H1 (cell line): ENCODE measurements around the gene LPP. TPM values are rescaled to one million over a fixed set of nuclear protein-coding genes. Genes with fewer than 3 reads are reported as not detected.

ENCODE experiments used
- CTCF ChIA-PET: fragments of 300-600 bp; sonication (Branson Sonifier 250); formaldehyde crosslinking; loops from one replicate; lab custom pipeline; 2021; ENCODE audit not compliant: partially characterized antibody; lab: Charles Lee
- POLR2A ChIA-PET: fragments of 300-600 bp; sonication (Branson Sonifier 250); formaldehyde crosslinking; loops from one replicate; lab custom pipeline; 2021; ENCODE audit warnings: inconsistent platforms; ENCODE audit not compliant: partially characterized antibody; lab: Charles Lee
- DNase-seq, 2 experiments: peaks; one replicate each; pipeline versions ENCODE4 v3.0.0 to v3.0.0-alpha.2; 2010 to 2022; ENCODE audit warnings: low spot score in 2 of 2, low read depth in 1 of 2, mixed read lengths in 1 of 2
- FAIRE-seq: peaks from 2 replicates; lab custom pipeline; 2011; peaks lifted over from hg19 to GRCh38; lab: Jason Lieb, UNC
- H2AFZ ChIP-seq: 2 replicates; pipeline ENCODE4 v1.8.1; 2012; ENCODE audit warnings: low read length, inconsistent platforms
- H2AK5ac ChIP-seq: 2 replicates; pipeline ENCODE4 v1.6.1; 2013; ENCODE audit warnings: low read depth, low read length
- H2BK120ac ChIP-seq: replicated peaks from 2 replicates; pipeline ENCODE3; 2013; ENCODE audit warnings: low read depth, low read length, inconsistent platforms
- H2BK12ac ChIP-seq: 2 replicates; pipeline ENCODE4 v1.6.1; 2013; ENCODE audit warnings: low read depth, low read length
- H2BK15ac ChIP-seq: 2 replicates; pipeline ENCODE4 v1.6.1; 2013; ENCODE audit warnings: low read length
- H2BK20ac ChIP-seq: 2 replicates; pipeline ENCODE4 v1.6.1; 2013; ENCODE audit warnings: low read length
- H2BK5ac ChIP-seq: 2 replicates; pipeline ENCODE4 v1.6.1; 2013; ENCODE audit warnings: low read depth, low read length
- H3K14ac ChIP-seq: 2 replicates; pipeline ENCODE4 v1.6.1; 2013; ENCODE audit warnings: inconsistent platforms; ENCODE audit not compliant: insufficient read length
- H3K18ac ChIP-seq: 2 replicates; pipeline ENCODE4 v1.6.1; 2013; ENCODE audit warnings: low read length; ENCODE audit errors: extremely low read depth
- H3K23ac ChIP-seq: 2 replicates; pipeline ENCODE4 v1.6.1; 2013; ENCODE audit warnings: inconsistent platforms; ENCODE audit not compliant: insufficient read length
- H3K23me2 ChIP-seq: 2 replicates; pipeline ENCODE4 v1.6.1; 2013; ENCODE audit warnings: low read depth, low read length
- H3K27ac ChIP-seq: 2 replicates; pipeline ENCODE4 v1.6.1; 2011; ENCODE audit warnings: low read depth, low read length, inconsistent platforms
- H3K27me3 ChIP-seq, 4 experiments: replicated peaks in 1 of 4; 1 replicate in 1 of 4; 2 replicates in 3 of 4; pipeline versions ENCODE4 v1.6.1 to v1.8.1; 2011 to 2013; ENCODE audit warnings: low read length in 3 of 4, mild to moderate bottlenecking in 3 of 4, inconsistent platforms in 2 of 4, mixed read lengths in 2 of 4, moderate library complexity in 1 of 4; ENCODE audit not compliant: control insufficient read depth in 3 of 4, insufficient read depth in 3 of 4; ENCODE audit errors: extremely low read depth in 1 of 4
- H3K36me3 ChIP-seq, 4 experiments: 2 replicates each; pipeline versions ENCODE4 v1.6.1 to v1.8.1; 2011 to 2013; ENCODE audit warnings: mild to moderate bottlenecking in 4 of 4, low read length in 3 of 4, moderate library complexity in 2 of 4, control low read depth in 1 of 4, inconsistent platforms in 1 of 4; ENCODE audit not compliant: insufficient read depth in 4 of 4, control insufficient read depth in 2 of 4
- H3K4ac ChIP-seq: replicated peaks from 2 replicates; pipeline ENCODE3; 2013; ENCODE audit warnings: low read length, low read depth, mixed read lengths, inconsistent platforms; ENCODE audit not compliant: insufficient read length
- H3K4me1 ChIP-seq, 4 experiments: replicated peaks in 1 of 4; 1 replicate in 1 of 4; 2 replicates in 3 of 4; pipeline versions ENCODE4 v1.6.1 to v1.8.1; 2011 to 2013; ENCODE audit warnings: low read length in 3 of 4, inconsistent platforms in 2 of 4, mixed read lengths in 1 of 4; ENCODE audit not compliant: insufficient read depth in 4 of 4, control insufficient read depth in 3 of 4
- H3K4me2 ChIP-seq, 2 experiments: 2 replicates each; pipeline versions ENCODE4 v1.6.1 to v1.8.1; 2011 to 2013; ENCODE audit warnings: low read depth in 2 of 2, low read length in 2 of 2, control low read depth in 1 of 2, inconsistent platforms in 1 of 2, mild to moderate bottlenecking in 1 of 2; ENCODE audit not compliant: insufficient read depth in 1 of 2
- H3K4me3 ChIP-seq, 4 experiments: fragments of 200-600, 300-600 bp in 1 of 4; sonication (generic), shearing (Covaris generic), sonication (Bioruptor Twin) in 1 of 4; 2 replicates each; pipeline versions ENCODE4 v1.5.1 to v1.8.1; 2011 to 2016; ENCODE audit warnings: low read length in 4 of 4, low read depth in 3 of 4, control low read depth in 2 of 4, inconsistent platforms in 2 of 4, mild to moderate bottlenecking in 2 of 4, mixed read lengths in 1 of 4, moderate library complexity in 1 of 4; ENCODE audit not compliant: insufficient read depth in 2 of 4; ENCODE audit errors: extremely low read depth in 1 of 4
- H3K56ac ChIP-seq: replicated peaks from 2 replicates; pipeline ENCODE3; 2013; ENCODE audit warnings: low read depth, mild to moderate bottlenecking, mixed read lengths, low read length, inconsistent platforms; ENCODE audit not compliant: insufficient read length
- H3K79me1 ChIP-seq: 2 replicates; pipeline ENCODE4 v1.6.1; 2013; ENCODE audit warnings: low read depth, low read length, control low read depth
- H3K79me2 ChIP-seq, 2 experiments: 2 replicates each; pipeline versions ENCODE4 v1.6.1 to v1.8.1; 2012 to 2013; ENCODE audit warnings: low read length in 2 of 2, mild to moderate bottlenecking in 2 of 2, inconsistent platforms in 1 of 2; ENCODE audit not compliant: insufficient read depth in 2 of 2, control insufficient read depth in 1 of 2
- H3K9ac ChIP-seq, 4 experiments: replicated peaks in 1 of 4; 1 replicate in 1 of 4; 2 replicates in 3 of 4; pipeline versions ENCODE4 v1.6.1 to v1.8.1; 2011 to 2013; ENCODE audit warnings: low read depth in 3 of 4, low read length in 3 of 4, control low read depth in 2 of 4, mild to moderate bottlenecking in 2 of 4, moderate library complexity in 2 of 4, inconsistent platforms in 1 of 4; ENCODE audit errors: extremely low read depth in 1 of 4
- H3K9me3 ChIP-seq, 2 experiments: 2 replicates each; pipeline versions ENCODE4 v1.6.1 to v1.8.1; 2012 to 2013; ENCODE audit warnings: mild to moderate bottlenecking in 2 of 2, moderate library complexity in 2 of 2, control low read depth in 1 of 2, inconsistent platforms in 1 of 2, low read depth in 1 of 2, low read length in 1 of 2, mixed read lengths in 1 of 2; ENCODE audit not compliant: insufficient read depth in 2 of 2
- H4K20me1 ChIP-seq, 2 experiments: replicated peaks in 1 of 2; 2 replicates each; pipeline versions ENCODE3 to v1.8.1; 2011 to 2013; ENCODE audit warnings: inconsistent platforms in 2 of 2, low read length in 2 of 2, mild to moderate bottlenecking in 1 of 2; ENCODE audit not compliant: insufficient read depth in 2 of 2, control insufficient read depth in 1 of 2
- H4K5ac ChIP-seq: 2 replicates; pipeline ENCODE4 v1.6.1; 2013; ENCODE audit warnings: low read length, low read depth, mixed read lengths, inconsistent platforms; ENCODE audit not compliant: insufficient read length
- H4K8ac ChIP-seq: 2 replicates; pipeline ENCODE4 v1.8.0; 2013; ENCODE audit warnings: mild to moderate bottlenecking, moderate library complexity, low read length, inconsistent platforms; ENCODE audit not compliant: insufficient read depth; ENCODE audit errors: extremely low read depth
- H4K91ac ChIP-seq: replicated peaks from 2 replicates; pipeline ENCODE3; 2013; ENCODE audit warnings: low read length, mixed read lengths, inconsistent platforms; ENCODE audit not compliant: insufficient read length
- CREB1 ChIP-seq: IDR thresholded peaks from 2 replicates; pipeline ENCODE4 v1.6.1; 2012; ENCODE audit warnings: inconsistent platforms
- EZH2 ChIP-seq: fragments of 200-600 bp; sonication (generic); IDR thresholded peaks from 2 replicates; pipeline ENCODE4 v1.7.1; 2012; ENCODE audit warnings: low read depth, mild to moderate bottlenecking, moderate library complexity, low read length, inconsistent platforms; ENCODE audit not compliant: severe bottlenecking
- GTF2F1 ChIP-seq: IDR thresholded peaks from 2 replicates; pipeline ENCODE4 v1.6.1; 2012; ENCODE audit warnings: low read depth, low read length, improper control_type of control experiment, borderline replicate concordance
- WGBS, 2 experiments: shearing (Covaris generic) in 1 of 2; methylation state at CpG; one replicate each; pipeline versions ENCODE4 v1.1.6 to v1.1.7; 2013 to 2015; ENCODE audit warnings: low lambda C conversion rate in 2 of 2, mixed read lengths in 2 of 2, inconsistent platforms in 1 of 2, low coverage in 1 of 2, missing lambda C conversion rate in 1 of 2; ENCODE audit not compliant: insufficient replicate concordance in 2 of 2, insufficient coverage in 1 of 2, insufficient read length in 1 of 2; ENCODE audit errors: extremely low coverage in 1 of 2, missing lambda C conversion rate in 1 of 2; 5-methylcytosine and 5-hydroxymethylcytosine counted together
- polyA plus RNA-seq, 7 experiments: library from polyadenylated mRNA; depleted of rRNA in 3 of 7; stranded (reverse) in 5 of 7; unstranded in 2 of 7; fragments of >200 nt in 5 of 7; fragments of 200-250 nt in 2 of 7; gene quantifications; 1 replicate in 5 of 7; 2 replicates in 1 of 7; 4 replicates in 1 of 7; pipeline versions ENCODE4 v1.2.1 to v1.2.3, GENCODE V29; 2011 to 2013; ENCODE audit warnings: missing spikeins in 2 of 7, mixed read lengths in 2 of 7
- total RNA-seq: library from RNA; stranded (reverse); fragmentation: NEBNext Ultra II Directional; extraction: Animal tissue kit (Norgen Biotek cat#: 25700); gene quantifications from 2 replicates; pipeline ENCODE4 v1.2.1, GENCODE V29; 2021

Gene LPP
- total and polyA plus RNA-seq, 2 of the 8 experiments (the other 6 are each of a cell fraction or from before 2014, with no cell fraction given), result 10.0 to 53.3 TPM

DNA sequence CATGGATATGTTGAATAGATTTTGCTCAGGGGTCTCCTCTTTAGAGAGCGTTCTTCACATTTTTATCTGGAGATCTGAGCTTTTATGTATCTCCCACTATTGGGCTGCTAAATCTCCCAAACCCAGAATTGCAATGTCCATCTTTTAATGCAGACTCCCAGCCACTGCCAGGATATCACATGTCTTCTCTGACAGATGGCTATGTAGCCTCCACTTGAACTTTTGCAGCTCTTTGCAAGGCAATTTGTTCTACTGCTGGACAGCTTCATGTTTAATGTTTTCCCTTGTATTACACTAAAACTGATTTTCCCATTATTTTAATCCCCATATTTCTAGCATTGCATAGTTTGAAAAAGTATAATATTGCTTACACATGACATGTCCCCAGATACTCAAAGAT, 177.2 kb downstream of the LPP start:
- Histone ChIP-seq H4K20me1 (no peaks in the 10 kb centered on the region), H2AK5ac (no peak overlapping the region), H3K4me2 (no peak overlapping the region), H3K4ac (no peak overlapping the region), H3K9me3 (no peaks in the 10 kb centered on the region), H3K27ac (no peak overlapping the region), H3K27me3 (peaks cover 0 to 2% (median 0%) of the 10 kb centered on the region in 4 experiments; a peak in 1 of 7 replicates), H3K23ac (no peak overlapping the region), H2BK5ac (no peak overlapping the region), H3K36me3 (no peaks in the 10 kb centered on the region), H3K79me2 (no peaks in the 10 kb centered on the region), H2BK20ac (no peak overlapping the region), H3K23me2 (no peaks in the 10 kb centered on the region), H4K91ac (no peak overlapping the region), H3K4me1 (no peaks in the 10 kb centered on the region), H3K79me1 (peaks cover 4% of the 10 kb centered on the region; the same call in 1 of the 2 replicates), H4K5ac (no peak overlapping the region), H2BK12ac (no peak overlapping the region), H3K18ac (no peak overlapping the region), H2BK120ac (no peak overlapping the region), H2AFZ (no peak overlapping the region), H3K4me3 (no peak overlapping the region), H2BK15ac (no peak overlapping the region), H3K14ac (no peak overlapping the region), H4K8ac (no peak overlapping the region), H3K9ac (no peak overlapping the region), H3K56ac (no peak overlapping the region)
- CTCF ChIA-PET, result interaction anchor here (0.7 to 1.6 kb wide), 6 partner anchors 12 to 591 kb away, joined by 3 to 5 read pairs (median 4); no protein-coding TSS in a partner anchor
- TF ChIP-seq GTF2F1 (no peak), CREB1 (no peak), EZH2 (no peak)
- 100% methylated on average over 1 of the region's 1 CpG; no CpG with 5 or more reads in 1 of the 2 experiments for whole genome bisulfite sequencing, 2 experiments
- FAIRE-seq (no peak), DNase-seq (no peak)
- POLR2A ChIA-PET, result no interaction called here
